8988T (cell line): Measurements from ENCODE around the gene PTPRD.
"Not testable (repeated sequence)": the region's sequence is repeated elsewhere in the genome, so short reads cannot be mapped to it uniquely, and the experiment has no call there.

Experiments
- DNase-seq: peaks from one replicate; pipeline ENCODE4 v3.0.0; 2011

Gene PTPRD

GRCh38 chr9:9426454-9426853, 1186.3 kb downstream of the PTPRD start:
- not testable (repeated sequence) for DNase-seq

GRCh38 chr9:9412241-9412640, 1200.6 kb downstream of the PTPRD start:
- no peak for DNase-seq

- DNase-seq = no peak
These were observed 1202.1 kb downstream of the PTPRD start for GRCh38 chr9:9410736-9411135.

GRCh38 chr9:9399982-9400381, 1212.8 kb downstream of the PTPRD start:
- DNase-seq = no peak

- no peak for DNase-seq
These were observed 1216.3 kb downstream of the PTPRD start for GRCh38 chr9:9396518-9396917.

- no peak for DNase-seq
These were observed 1217.3 kb downstream of the PTPRD start for GRCh38 chr9:9395539-9395938.

GRCh38 chr9:9392755-9393154, 1220.0 kb downstream of the PTPRD start:
- no peak for DNase-seq

GRCh38 chr9:9389904-9390303, 1222.9 kb downstream of the PTPRD start:
- no peak for DNase-seq

GRCh38 chr9:9387511-9388115, 1225.2 kb downstream of the PTPRD start:
- no peak for DNase-seq

GRCh38 chr9:9362332-9362731, 1250.5 kb downstream of the PTPRD start:
- no peak for DNase-seq

- DNase-seq = no peak
These were observed 1259.8 kb downstream of the PTPRD start for GRCh38 chr9:9352877-9353481.

GRCh38 chr9:9341203-9341602, 1271.6 kb downstream of the PTPRD start:
- DNase-seq = no peak

- DNase-seq = no peak
These were observed 1275.7 kb downstream of the PTPRD start for GRCh38 chr9:9337129-9337528.

GRCh38 chr9:9326749-9327148, 1286.1 kb downstream of the PTPRD start:
- DNase-seq = no peak

- DNase-seq = no peak
These were observed 1293.8 kb downstream of the PTPRD start for GRCh38 chr9:9319007-9319406.

GRCh38 chr9:9310743-9311142, 1302.1 kb downstream of the PTPRD start:
- not testable (repeated sequence) for DNase-seq

- DNase-seq = no peak
These were observed 1307.2 kb downstream of the PTPRD start for GRCh38 chr9:9305600-9305999.

GRCh38 chr9:9299134-9299533, 1313.7 kb downstream of the PTPRD start:
- DNase-seq = no peak

- DNase-seq = no peak
These were observed 1326.8 kb downstream of the PTPRD start for GRCh38 chr9:9286001-9286400.

- no peak for DNase-seq
These were observed 1328.6 kb downstream of the PTPRD start for GRCh38 chr9:9284201-9284600.

GRCh38 chr9:9283159-9283986, 1329.4 kb downstream of the PTPRD start:
- no peak for DNase-seq

- no peak for DNase-seq
These were observed 1337.2 kb downstream of the PTPRD start for GRCh38 chr9:9275601-9276000.

- DNase-seq = no peak
These were observed 1354.8 kb downstream of the PTPRD start for GRCh38 chr9:9257999-9258498.

GRCh38 chr9:9246726-9247125, 1366.1 kb downstream of the PTPRD start:
- no peak for DNase-seq
